GM19239 (cell line): ENCODE data around the gene PASK.

Experiments used
- DNase-seq: peaks from one replicate; pipeline ENCODE4 v3.0.0; 2011; ENCODE audit warnings: low spot score; ENCODE audit not compliant: insufficient read length
- FAIRE-seq: peaks from 2 replicates; lab custom pipeline; 2011; peaks lifted over from hg19 to GRCh38; lab: Jason Lieb, UNC

PASK gene

DNA sequence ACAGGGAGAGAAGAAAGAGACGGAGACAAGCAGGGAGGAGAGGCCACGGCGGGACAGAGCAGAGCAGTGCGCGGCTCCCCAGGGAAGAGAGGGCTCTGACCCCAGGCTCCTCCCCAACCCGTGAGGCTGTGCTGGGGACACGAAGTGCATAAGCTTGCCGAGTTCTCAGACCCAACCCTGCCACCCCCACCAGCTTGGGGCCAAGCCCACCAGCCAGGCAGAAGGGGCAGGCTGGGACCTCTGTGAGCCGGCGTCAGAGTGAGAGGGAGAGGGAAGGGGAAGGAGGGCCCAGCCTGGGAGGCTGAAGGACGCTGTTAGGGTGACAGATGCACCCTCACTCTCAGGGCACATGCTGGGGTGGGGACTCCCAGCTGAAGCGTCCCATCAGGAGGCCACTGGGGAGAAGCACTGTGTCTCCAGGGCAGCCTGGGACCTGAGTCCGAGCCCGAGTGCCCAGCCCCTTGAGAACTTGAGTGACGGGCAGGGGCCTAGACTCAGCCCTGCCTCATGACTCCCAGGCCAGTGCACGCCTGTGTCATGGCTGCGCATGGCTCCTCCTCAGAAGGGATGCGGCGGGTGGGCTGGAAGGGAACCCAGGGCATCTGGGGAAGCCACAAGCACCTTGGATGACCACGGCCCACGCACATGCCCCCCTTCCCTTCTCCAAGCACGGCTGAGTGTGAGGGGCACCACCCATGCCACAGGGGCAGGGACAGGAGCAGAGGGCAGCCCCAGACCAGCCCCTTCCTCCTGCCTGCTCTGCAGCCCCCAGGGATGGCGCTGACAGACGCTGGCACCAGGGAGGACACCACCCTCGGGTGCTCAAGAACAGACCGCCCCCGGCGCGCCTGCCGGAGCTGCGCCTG lies 78.2 kb downstream of the PASK start:
- DNase-seq = no peak
- no peak for FAIRE-seq

- DNase-seq (no peak), FAIRE-seq (no peak)
Observed at GRCh38 chr2:241070361-241070760, 78.9 kb downstream of the PASK start.

GRCh38 chr2:241069821-241070281 lies 79.4 kb downstream of the PASK start:
- FAIRE-seq (no peak), DNase-seq (no peak)

DNA sequence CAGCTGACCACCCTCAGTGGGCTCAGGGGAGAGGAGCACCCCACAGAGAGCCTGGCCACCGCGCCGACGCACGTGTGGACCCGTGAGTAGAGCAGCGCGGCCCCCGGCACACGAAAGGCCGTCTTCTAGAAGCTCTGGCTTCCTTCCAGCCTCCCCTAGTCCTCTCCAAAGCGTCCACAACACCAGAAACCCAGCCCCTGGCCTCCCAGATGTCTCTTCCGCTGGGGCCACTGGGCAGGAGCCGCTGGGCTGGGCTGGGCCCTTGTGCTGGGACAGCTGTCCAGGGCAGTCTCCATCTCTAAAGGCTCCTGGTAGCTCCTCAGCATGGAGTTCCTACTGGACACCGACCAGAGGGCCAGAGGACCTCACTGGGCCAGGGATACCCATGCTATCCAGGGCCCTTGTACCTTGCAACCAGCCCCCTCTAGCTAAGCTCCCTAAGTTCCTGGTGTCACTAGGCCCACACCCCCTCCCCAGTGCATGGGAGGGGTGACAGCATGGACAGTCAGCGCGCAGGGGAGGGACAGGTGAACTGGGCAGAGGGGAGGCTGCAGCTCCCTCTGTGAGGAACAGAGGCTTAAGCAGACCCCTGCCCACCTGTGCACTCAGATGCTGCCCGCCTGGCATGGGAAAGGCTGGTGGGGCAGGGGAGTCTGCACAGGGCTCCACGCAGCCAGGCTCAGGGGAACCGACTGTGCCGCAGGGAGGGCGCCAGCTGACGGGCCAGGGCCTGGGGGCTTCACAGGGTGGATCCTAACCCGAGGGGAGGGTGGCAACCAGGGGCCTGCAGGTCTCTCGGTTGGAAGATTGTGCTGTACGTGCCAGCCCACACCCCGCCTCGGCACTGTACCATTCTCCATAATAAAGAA lies 80.1 kb downstream of the PASK start:
- no peak for FAIRE-seq
- no peak for DNase-seq

GRCh38 chr2:241068136-241068941 lies 80.9 kb downstream of the PASK start:
- FAIRE-seq (no peak), DNase-seq (no peak)

DNA sequence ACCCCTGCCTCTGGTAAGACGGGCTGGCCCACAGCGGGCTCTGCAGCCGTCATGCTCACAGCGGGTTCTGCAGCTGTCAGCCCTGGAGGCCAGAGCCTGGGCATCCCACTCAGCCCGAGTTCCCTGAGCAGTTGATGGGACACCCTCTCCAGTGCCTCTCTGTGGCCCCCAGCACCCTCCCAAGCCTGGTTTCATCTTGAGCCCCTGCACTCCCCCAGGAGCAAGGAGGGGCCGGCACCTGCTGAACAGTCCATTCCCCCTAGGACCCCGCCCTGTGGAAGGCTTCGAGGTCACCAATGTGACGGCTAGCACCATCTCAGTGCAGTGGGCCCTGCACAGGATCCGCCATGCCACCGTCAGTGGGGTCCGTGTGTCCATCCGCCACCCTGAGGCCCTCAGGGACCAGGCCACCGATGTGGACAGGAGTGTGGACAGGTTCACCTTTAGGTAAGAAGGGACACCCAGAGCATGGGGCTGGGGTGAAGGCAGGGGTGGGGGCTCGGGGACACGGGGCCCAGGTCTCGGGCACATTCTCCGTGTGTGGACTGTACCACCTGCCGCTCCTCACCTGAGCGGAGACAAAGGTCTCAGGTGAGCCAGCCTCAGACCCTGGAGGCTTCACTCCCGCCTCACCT lies 81.7 kb downstream of the PASK start:
- DNase-seq (no peak), FAIRE-seq (no peak)

DNA sequence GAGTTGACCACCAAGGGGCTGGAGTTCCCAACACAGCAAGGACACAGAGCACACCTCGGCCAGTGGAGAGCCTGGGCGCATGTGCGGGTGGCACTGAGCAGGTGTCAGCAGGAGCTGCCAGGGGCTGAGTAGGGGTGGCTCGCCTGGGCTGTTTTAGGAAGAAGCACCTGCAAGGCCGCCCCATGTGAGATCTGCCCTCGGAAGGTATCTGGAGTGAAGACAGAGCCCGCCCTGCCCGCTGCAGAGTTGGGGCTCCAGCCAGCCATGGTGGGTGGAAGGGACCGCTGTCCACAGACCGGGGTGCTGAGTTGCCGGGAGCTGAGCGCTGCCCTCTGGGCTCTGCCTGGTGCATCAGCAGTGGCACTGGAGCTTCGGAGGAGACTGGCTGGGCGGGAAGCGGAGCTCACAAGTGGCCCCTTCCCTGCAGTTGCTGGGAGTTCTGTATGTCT lies 82.4 kb downstream of the PASK start:
- FAIRE-seq = no peak
- no peak for DNase-seq

GRCh38 chr2:241066171-241066892 lies 82.9 kb downstream of the PASK start:
- no peak for DNase-seq
- FAIRE-seq = no peak

- FAIRE-seq = no peak
- no peak for DNase-seq
Observed at GRCh38 chr2:241065355-241065803, 83.9 kb downstream of the PASK start.

DNA sequence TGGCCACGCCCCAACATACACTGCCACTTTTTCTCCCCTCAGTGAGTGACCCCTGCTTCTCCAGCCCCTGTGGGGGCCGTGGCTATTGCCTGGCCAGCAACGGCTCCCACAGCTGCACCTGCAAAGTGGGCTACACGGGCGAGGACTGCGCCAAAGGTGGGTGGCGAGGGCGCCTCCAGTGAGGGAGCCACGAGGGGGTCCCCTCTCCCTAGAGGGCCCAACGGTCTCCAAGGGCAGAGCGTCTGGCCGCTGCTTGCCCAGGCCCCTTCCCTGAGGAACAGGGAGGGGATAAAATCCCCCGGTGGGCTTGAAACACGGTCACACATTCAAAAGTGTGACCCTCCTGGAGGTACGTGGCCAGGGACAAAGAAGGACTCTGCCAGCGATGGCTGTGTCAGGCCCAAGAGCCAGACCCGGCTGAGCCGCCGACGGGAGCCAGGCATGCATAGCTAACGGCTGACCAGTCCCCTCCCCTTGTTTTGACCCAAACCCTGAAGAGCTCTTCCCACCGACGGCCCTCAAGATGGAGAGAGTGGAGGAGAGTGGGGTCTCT lies 84.4 kb downstream of the PASK start:
- FAIRE-seq (no peak), DNase-seq (no peak)

GRCh38 chr2:241064008-241064801 lies 85.1 kb downstream of the PASK start:
- FAIRE-seq (no peak), DNase-seq (peak; percentile 52)

- DNase-seq (no peak), FAIRE-seq (no peak)
Observed at GRCh38 chr2:241063587-241063986, 85.7 kb downstream of the PASK start.

DNA sequence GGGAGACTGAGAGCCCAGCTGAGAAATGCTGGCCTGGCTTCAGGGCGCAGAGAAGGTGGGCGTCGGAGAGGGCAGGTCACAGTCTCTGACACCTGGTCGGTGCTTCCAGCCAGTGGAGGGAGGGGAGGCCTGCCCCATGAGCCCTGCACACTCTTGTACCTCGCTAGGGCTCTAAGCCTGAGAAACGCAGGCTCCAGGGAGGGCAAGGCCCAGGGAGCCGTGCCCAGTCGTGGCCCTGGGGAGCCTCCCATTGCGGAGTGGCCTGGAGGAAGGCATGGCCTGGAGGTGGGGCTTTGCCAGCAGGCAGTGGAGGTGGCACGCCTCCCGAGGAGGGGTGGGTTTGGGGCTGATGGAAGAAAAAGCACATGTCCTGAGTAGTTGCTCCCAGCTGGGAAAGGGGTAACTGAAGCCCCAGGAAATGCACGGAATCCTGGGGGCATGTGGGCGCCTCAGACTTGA lies 86.2 kb downstream of the PASK start:
- no peak for FAIRE-seq
- no peak for DNase-seq

- FAIRE-seq = no peak
- DNase-seq = no peak
Observed at GRCh38 chr2:241062389-241063092, 86.7 kb downstream of the PASK start.

GRCh38 chr2:241061275-241061674 lies 88.0 kb downstream of the PASK start:
- no peak for DNase-seq
- FAIRE-seq = no peak
